ENCODE results near the gene ANO4. TPM values are rescaled to one million over a fixed set of nuclear protein-coding genes. Genes with fewer than 3 reads are reported as not detected.

The ANO4 gene
- total RNA-seq, 2 experiments from 2014 or later, result not detected

GRCh38 chr12:100993916-100994450 lies 199.4 kb downstream of the ANO4 start:
- Mint-ChIP-seq H3K27ac (no peak overlapping the region), H3K4me3 (no peak overlapping the region), H3K36me3 (ENCODE audit: low read depth) (no peaks in the 10 kb centered on the region), H3K4me1 (ENCODE audit: low read depth) (no peaks in the 10 kb centered on the region), H3K9me3 (no peaks in the 10 kb centered on the region), H3K27me3 (peaks cover 2% of the 10 kb centered on the region)
- ChIA-PET CTCF (no interaction called here), POLR2A (no interaction called here)
- DNase-seq, result no peak
- no peak for TF ChIP-seq CTCF (IDR thresholded peaks at IDR 0.05)
- intact Hi-C loops (cut with micrococcal nuclease), result no loop called here
- no peak for ATAC-seq

- ChIA-PET CTCF (no interaction called here), POLR2A (no interaction called here)
- no peaks in the 10 kb centered on the region for H3K36me3 Mint-ChIP-seq (ENCODE audit: low read depth)
- intact Hi-C loops (cut with micrococcal nuclease), result no loop called here
- H3K4me1 Mint-ChIP-seq (ENCODE audit: low read depth), result no peaks in the 10 kb centered on the region
- H3K27ac Mint-ChIP-seq, result no peak overlapping the region
- H3K4me3 Mint-ChIP-seq, result no peak overlapping the region
- no peaks in the 10 kb centered on the region for H3K9me3 Mint-ChIP-seq
- TF ChIP-seq CTCF (IDR thresholded peaks at IDR 0.05), result no peak
- ATAC-seq, result no peak
- H3K27me3 Mint-ChIP-seq, result peaks cover 2% of the 10 kb centered on the region
- no peak for DNase-seq
Observed at GRCh38 chr12:100995201-100995600, 200.6 kb downstream of the ANO4 start.

- Mint-ChIP-seq H3K36me3 (ENCODE audit: low read depth) (no peaks in the 10 kb centered on the region), H3K27me3 (peaks cover 2% of the 10 kb centered on the region), H3K27ac (no peak overlapping the region), H3K4me1 (ENCODE audit: low read depth) (no peaks in the 10 kb centered on the region), H3K4me3 (no peak overlapping the region), H3K9me3 (no peaks in the 10 kb centered on the region)
- intact Hi-C loops (cut with micrococcal nuclease), result no loop called here
- CTCF ChIA-PET, result no interaction called here
- POLR2A ChIA-PET, result no interaction called here
- no peak for DNase-seq
- TF ChIP-seq CTCF (IDR thresholded peaks at IDR 0.05), result no peak
- no peak for ATAC-seq
Observed at GRCh38 chr12:100995771-100996170, 201.2 kb downstream of the ANO4 start.

- ATAC-seq (no peak), DNase-seq (no peak)
- TF ChIP-seq CTCF (IDR thresholded peaks at IDR 0.05), result no peak
- no peak overlapping the region for H3K27ac Mint-ChIP-seq
- no peaks in the 10 kb centered on the region for H3K9me3 Mint-ChIP-seq
- H3K36me3 Mint-ChIP-seq (ENCODE audit: low read depth), result no peaks in the 10 kb centered on the region
- H3K4me3 Mint-ChIP-seq, result no peak overlapping the region
- intact Hi-C loops (cut with micrococcal nuclease), result no loop called here
- ChIA-PET POLR2A (no interaction called here), CTCF (no interaction called here)
- H3K27me3 Mint-ChIP-seq, result no peaks in the 10 kb centered on the region
- H3K4me1 Mint-ChIP-seq (ENCODE audit: low read depth), result no peaks in the 10 kb centered on the region
Observed at GRCh38 chr12:101001669-101002068, 207.1 kb downstream of the ANO4 start.

- no peak for TF ChIP-seq CTCF (IDR thresholded peaks at IDR 0.05)
- intact Hi-C loops (cut with micrococcal nuclease), result no loop called here
- H3K27ac Mint-ChIP-seq, result no peak overlapping the region
- POLR2A ChIA-PET, result no interaction called here
- no peak overlapping the region for H3K4me3 Mint-ChIP-seq
- CTCF ChIA-PET, result no interaction called here
- H3K36me3 Mint-ChIP-seq (ENCODE audit: low read depth), result no peaks in the 10 kb centered on the region
- DNase-seq, result no peak
- no peaks in the 10 kb centered on the region for H3K4me1 Mint-ChIP-seq (ENCODE audit: low read depth)
- no peak for ATAC-seq
- H3K27me3 Mint-ChIP-seq, result no peaks in the 10 kb centered on the region
- H3K9me3 Mint-ChIP-seq, result no peaks in the 10 kb centered on the region
Observed at GRCh38 chr12:101002696-101003419, 208.3 kb downstream of the ANO4 start.

Data from activated CD8-positive, alpha-beta T cell treated with anti-CD3 and anti-CD28 coated beads for 36 hours (primary cell).